Left ventricle myocardium inferior (tissue), 1 donor: ENCODE data around the gene POLR2J. TPM values are rescaled to one million over a fixed set of nuclear protein-coding genes. Genes with fewer than 3 reads are reported as not detected.

Experiments used
- DNase-seq: peaks from one replicate; pipeline ENCODE4 v3.0.0-alpha.2; 2020
- H3K27ac ChIP-seq: fragments of 200-600 bp; replicated peaks from 2 replicates; pipeline ENCODE4 v1.8.0; 2021
- H3K27me3 ChIP-seq: fragments of 200-600 bp; 2 replicates; pipeline ENCODE4 v1.8.0; 2021; ENCODE audit warnings: low read depth
- H3K36me3 ChIP-seq: fragments of 200-600 bp; 2 replicates; pipeline ENCODE4 v1.8.0; 2021
- H3K4me1 ChIP-seq: fragments of 200-600 bp; 2 replicates; pipeline ENCODE4 v1.8.0; 2021
- H3K4me3 ChIP-seq: fragments of 200-600 bp; 2 replicates; pipeline ENCODE4 v1.8.0; 2021; ENCODE audit warnings: mild to moderate bottlenecking, moderate library complexity
- H3K9me3 ChIP-seq: fragments of 200-600 bp; replicated peaks from 2 replicates; pipeline ENCODE4 v1.8.0; 2021
- CTCF ChIP-seq: fragments of 200-600 bp; IDR thresholded peaks from 2 replicates; pipeline ENCODE4 v1.8.0; 2021; ENCODE audit warnings: antibody characterized with exemption, mild to moderate bottlenecking, borderline replicate concordance
- intact Hi-C: fragments of 100-400 bp; cut with micrococcal nuclease; formaldehyde crosslinking; loops from one replicate; pipeline ENCODE4 v1.11.0; 2022
- microRNA-seq: library from miRNA; unstranded; fragments of <30 nt; microRNA quantifications from one replicate; pipeline ENCODE4 v1.2.0, GENCODE V29; 2020
- total RNA-seq: library from RNA; stranded (reverse); fragmentation: NEBNext Ultra II Directional; extraction: Animal tissue kit (Norgen Biotek cat#: 25700); gene quantifications from one replicate; pipeline ENCODE4 v1.2.1, GENCODE V29; 2021
- donor health status: DM: no; HTN: yes; CAD: no; lungs with severe emphysema.

Gene POLR2J
- total RNA-seq, 1 donor from 2014 or later: 55.8 TPM

GRCh38 chr7:102424787-102425218, 53.9 kb downstream of the POLR2J start:
- no peak overlapping the region for H3K27ac ChIP-seq
- no peaks in the 10 kb centered on the region for H3K4me1 ChIP-seq
- no peaks in the 10 kb centered on the region for H3K9me3 ChIP-seq
- TF ChIP-seq CTCF: no peak
- H3K27me3 ChIP-seq: no peaks in the 10 kb centered on the region
- H3K36me3 ChIP-seq: peaks cover 57% of the 10 kb centered on the region
- intact Hi-C loops: no loop called here
- H3K4me3 ChIP-seq: no peak overlapping the region
- DNase-seq: no peak

- H3K27ac ChIP-seq: no peak overlapping the region
- no peak overlapping the region for H3K4me3 ChIP-seq
- H3K36me3 ChIP-seq: peaks cover 58% of the 10 kb centered on the region
- H3K9me3 ChIP-seq: no peaks in the 10 kb centered on the region
- no peaks in the 10 kb centered on the region for H3K27me3 ChIP-seq
- DNase-seq: no peak
- TF ChIP-seq CTCF: no peak
- no peaks in the 10 kb centered on the region for H3K4me1 ChIP-seq
- intact Hi-C loops: no loop called here
These were observed 54.6 kb downstream of the POLR2J start for GRCh38 chr7:102424129-102424551.

Small RNA genes lying within 50 kb of the gene (microRNA-seq; reads per million reads assigned to microRNA genes)
- gene MIR4467 (not detected), gene MIR5090 (not detected)

Other genes starting within 250 kb of the POLR2J start
- 1.0 TPM for gene SH2B2, start 192.1 kb downstream of the POLR2J start, total RNA-seq
- gene SPDYE6, start 122.5 kb downstream of the POLR2J start, total RNA-seq: not detected
- gene PRKRIP1, start 82.6 kb downstream of the POLR2J start, total RNA-seq: 11.1 TPM
- gene ORAI2, start 45.3 kb downstream of the POLR2J start, total RNA-seq: 2.6 TPM
- 6.0 TPM for gene ALKBH4, start 14.1 kb downstream of the POLR2J start, total RNA-seq
- gene LRWD1, start 13.9 kb downstream of the POLR2J start, total RNA-seq: 11.2 TPM
- 5.7 TPM for gene RASA4B, start 38.9 kb upstream of the POLR2J start, total RNA-seq
- gene UPK3BL2, start 64.8 kb upstream of the POLR2J start, total RNA-seq: 2.9 TPM
- not detected for gene SPDYE2, start 72.3 kb upstream of the POLR2J start, total RNA-seq
- 8.6 TPM for gene POLR2J3, start 93.7 kb upstream of the POLR2J start, total RNA-seq
- gene RASA4, start 137.8 kb upstream of the POLR2J start, total RNA-seq: 14.7 TPM
- 14.5 TPM for gene UPK3BL1, start 163.9 kb upstream of the POLR2J start, total RNA-seq
- not detected for gene SPDYE2B, start 171.4 kb upstream of the POLR2J start, total RNA-seq
- 2.7 TPM for gene POLR2J2, start 192.7 kb upstream of the POLR2J start, total RNA-seq